HG03060 (cell line): ENCODE results near the gene CCNA2.

ENCODE experiments used
- ATAC-seq: cut with Tn5 transposase; IDR thresholded peaks from one replicate; pipeline ENCODE4 v1.9.1; 2021; ENCODE audit warnings: low read depth, moderate number of reproducible peaks; ENCODE audit not compliant: unreplicated experiment

The CCNA2 gene

GRCh38 chr4:121823505-121824170 is at the start of gene CCNA2:
CCNA2 (minus strand) TSS chr4:121823883; CDS start chr4:121823628, 255 bp downstream.
- peak; percentile 83 for ATAC-seq

GRCh38 chr4:121869841-121870822 is 46.4 kb upstream of the CCNA2 start, which contains the start of gene BBS7:
BBS7 (minus strand) TSS chr4:121870474; CDS start chr4:121870313, 161 bp downstream.
- ATAC-seq = peak; percentile 94

GRCh38 chr4:121863799-121864198 is 40.1 kb upstream of the CCNA2 start:
- ATAC-seq = no peak

- ATAC-seq = no peak
These were observed 37.7 kb upstream of the CCNA2 start for GRCh38 chr4:121861426-121861825.

- ATAC-seq = no peak
These were observed 36.4 kb upstream of the CCNA2 start for GRCh38 chr4:121860121-121860520.

- no peak for ATAC-seq
These were observed 27.7 kb upstream of the CCNA2 start for GRCh38 chr4:121851354-121851753.

- no peak for ATAC-seq
These were observed 23.0 kb upstream of the CCNA2 start for GRCh38 chr4:121846662-121847061.

- ATAC-seq = no peak
These were observed 19.2 kb upstream of the CCNA2 start for GRCh38 chr4:121842862-121843261.

- ATAC-seq = no peak
These were observed 14.5 kb upstream of the CCNA2 start for GRCh38 chr4:121838136-121838535.

GRCh38 chr4:121829511-121829910 is 5.8 kb upstream of the CCNA2 start:
- ATAC-seq = no peak

GRCh38 chr4:121827853-121828252 is 4.2 kb upstream of the CCNA2 start:
- no peak for ATAC-seq

- no peak for ATAC-seq
These were observed 1.3 kb upstream of the CCNA2 start for GRCh38 chr4:121824950-121825349.

GRCh38 chr4:121824171-121824527 is 466 bp upstream of the CCNA2 start:
- no peak for ATAC-seq

GRCh38 chr4:121822796-121823504 is 733 bp downstream of the CCNA2 start:
- peak; percentile 42 for ATAC-seq

- no peak for ATAC-seq
These were observed 1.6 kb downstream of the CCNA2 start for GRCh38 chr4:121822047-121822446.

GRCh38 chr4:121819216-121819965 is 4.3 kb downstream of the CCNA2 start:
- no peak for ATAC-seq

- no peak for ATAC-seq
These were observed 5.5 kb downstream of the CCNA2 start for GRCh38 chr4:121818215-121818614.

GRCh38 chr4:121817701-121818100 is 6.0 kb downstream of the CCNA2 start:
- no peak for ATAC-seq

- ATAC-seq = no peak
These were observed 6.7 kb downstream of the CCNA2 start for GRCh38 chr4:121817006-121817405.

- ATAC-seq = no peak
These were observed 8.9 kb downstream of the CCNA2 start for GRCh38 chr4:121814756-121815155.
